HG02938 (cell line): ENCODE results near the gene IL33.

Source experiments
- ATAC-seq: cut with Tn5 transposase; IDR thresholded peaks from one replicate; pipeline ENCODE4 v1.9.1; 2021; ENCODE audit warnings: mild to moderate bottlenecking, moderate library complexity; ENCODE audit not compliant: unreplicated experiment

The IL33 gene

GRCh38 chr9:6216002-6216401 lies 395 bp downstream of the IL33 start:
- ATAC-seq, result no peak

- no peak for ATAC-seq
Measured at GRCh38 chr9:6216951-6217350, 1.3 kb downstream of the IL33 start.

GRCh38 chr9:6218099-6218502 lies 2.5 kb downstream of the IL33 start:
- ATAC-seq, result no peak

GRCh38 chr9:6219040-6219439 lies 3.4 kb downstream of the IL33 start:
- ATAC-seq, result no peak

DNA sequence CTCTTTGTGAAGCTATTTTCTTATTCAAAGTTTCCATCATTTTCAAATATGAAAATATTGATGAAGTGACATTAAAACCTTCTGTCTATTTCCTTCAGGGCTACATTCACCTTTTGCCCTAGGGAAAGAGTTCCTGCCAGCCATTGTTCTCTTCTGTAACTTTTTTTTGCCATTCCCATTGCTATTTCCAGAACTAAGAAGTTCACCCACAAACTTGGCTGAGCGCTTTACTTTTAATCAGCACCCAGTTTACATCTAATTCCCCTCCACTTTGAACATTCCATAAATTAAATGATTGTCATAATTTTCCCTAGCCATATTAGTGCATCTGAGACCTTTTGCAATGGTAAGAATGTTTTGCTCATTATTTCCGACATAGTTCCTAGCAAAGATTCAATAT lies 4.4 kb downstream of the IL33 start:
- ATAC-seq, result no peak

DNA sequence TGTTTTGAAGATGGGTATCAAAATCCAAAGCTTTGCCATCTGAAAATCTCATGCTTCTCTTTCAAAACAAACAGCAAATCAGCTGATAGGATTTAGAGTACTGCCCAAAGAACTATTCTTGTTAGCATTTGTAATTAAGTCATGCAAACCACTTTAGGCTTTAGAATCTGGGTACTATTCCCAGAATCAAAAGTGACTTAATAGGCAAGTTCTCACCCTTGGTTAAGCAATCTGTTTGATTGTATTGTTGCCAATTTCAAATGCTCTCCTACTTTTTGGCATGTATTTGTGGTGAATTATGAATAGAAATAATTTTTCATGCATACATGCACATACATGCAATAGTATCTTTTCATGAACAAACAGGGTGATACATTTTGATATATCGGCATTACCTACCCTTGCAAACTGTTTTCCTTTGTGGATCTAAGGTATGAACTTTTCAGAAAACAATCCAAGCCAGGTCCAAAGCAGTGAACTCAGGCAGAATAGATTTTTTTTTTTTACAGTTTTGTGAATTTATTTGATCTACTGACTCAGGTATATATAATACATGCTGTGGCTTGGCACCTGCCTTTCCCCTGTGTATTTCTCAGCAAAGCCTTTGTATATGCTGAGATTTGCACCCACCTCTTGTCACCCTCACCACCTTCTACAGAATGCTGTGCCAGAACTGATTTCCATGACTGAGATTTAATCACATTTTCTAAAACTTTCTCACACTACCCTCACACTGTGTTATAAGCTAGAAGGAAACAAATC lies 9.0 kb downstream of the IL33 start:
- ATAC-seq, result no peak

- no peak for ATAC-seq
Measured at GRCh38 chr9:6226696-6227095, 11.1 kb downstream of the IL33 start.

- ATAC-seq, result no peak
Measured at GRCh38 chr9:6229186-6229585, 13.6 kb downstream of the IL33 start.

- ATAC-seq, result no peak
Measured at GRCh38 chr9:6229619-6230018, 14.0 kb downstream of the IL33 start.

GRCh38 chr9:6230037-6230780 lies 14.6 kb downstream of the IL33 start:
- ATAC-seq, result no peak

- no peak for ATAC-seq
Measured at GRCh38 chr9:6232336-6232945, 16.8 kb downstream of the IL33 start.

DNA sequence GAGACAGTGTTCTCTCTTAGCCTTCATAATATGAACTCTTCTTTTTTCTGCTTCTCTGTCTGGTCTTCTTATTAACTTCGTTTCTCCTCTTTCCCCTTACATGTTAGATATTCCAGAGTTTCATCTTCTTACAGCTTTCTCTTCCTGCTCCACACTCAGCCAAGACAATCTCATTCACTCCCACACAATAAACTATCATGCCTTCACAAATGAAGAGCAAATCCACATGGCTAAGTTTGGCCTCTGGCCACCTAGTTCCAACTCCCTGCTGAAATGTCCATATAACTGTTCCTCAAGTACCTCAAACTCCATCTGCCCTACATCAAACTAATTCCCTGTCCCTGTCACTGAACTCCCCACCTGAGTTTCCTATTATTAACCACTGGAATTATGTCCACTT lies 18.4 kb downstream of the IL33 start:
- ATAC-seq, result no peak

DNA sequence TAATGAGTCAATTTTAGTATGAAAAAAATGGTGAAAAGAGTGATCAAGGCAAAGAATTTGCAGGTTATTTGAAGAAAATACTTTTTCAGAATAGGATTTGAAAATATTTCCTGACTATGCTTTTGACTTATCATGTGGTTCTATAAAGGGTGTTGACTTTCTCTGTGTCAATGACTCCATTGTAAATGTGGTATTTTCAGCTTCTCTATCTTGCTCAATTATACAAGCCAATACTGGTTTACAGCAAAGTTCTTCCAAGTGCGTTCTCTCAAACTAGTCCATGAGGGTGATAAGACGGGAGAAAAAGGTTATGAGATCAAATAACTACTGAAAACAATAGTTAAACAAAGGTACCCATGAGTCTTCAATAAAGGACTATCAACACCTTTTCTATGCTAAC lies 21.7 kb downstream of the IL33 start:
- no peak for ATAC-seq

DNA sequence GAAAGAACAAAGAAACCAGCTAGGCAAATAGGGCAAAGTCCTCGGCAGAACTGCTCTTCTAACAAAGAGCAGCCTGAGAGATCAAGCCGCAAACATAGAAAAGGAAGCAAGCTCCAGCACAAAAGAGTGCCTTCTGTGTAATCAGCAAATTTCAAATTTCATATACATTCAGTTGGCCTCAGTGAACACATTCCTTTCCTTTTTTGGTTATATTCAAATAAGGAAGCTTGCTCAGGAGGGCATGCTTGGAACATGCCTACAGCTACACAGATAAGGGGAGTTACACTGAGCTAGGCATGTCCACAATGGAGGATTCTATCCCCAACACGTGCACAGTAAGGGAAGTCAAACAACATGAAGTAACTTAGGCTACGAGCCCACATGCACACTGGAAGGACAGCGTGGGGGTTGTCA lies 23.4 kb downstream of the IL33 start:
- ATAC-seq, result no peak

DNA sequence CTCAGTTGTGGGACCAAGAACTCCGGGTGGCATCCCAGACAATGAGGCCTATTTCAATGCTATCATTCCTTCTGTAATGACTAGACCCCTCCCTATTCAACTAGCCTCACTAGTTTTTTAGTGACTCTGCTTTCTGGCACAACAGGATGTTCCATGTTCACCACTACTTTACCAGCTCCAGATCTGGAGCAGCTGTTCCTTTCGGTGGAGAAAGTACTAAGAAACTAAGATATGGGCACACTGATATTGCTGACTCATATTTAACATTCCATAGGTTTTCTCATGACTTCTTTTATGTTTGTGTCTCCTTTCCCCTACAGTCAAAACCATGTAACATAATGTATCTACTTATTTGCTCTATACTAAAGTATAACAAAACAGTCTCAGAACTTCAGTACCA lies 24.1 kb downstream of the IL33 start:
- ATAC-seq, result no peak

DNA sequence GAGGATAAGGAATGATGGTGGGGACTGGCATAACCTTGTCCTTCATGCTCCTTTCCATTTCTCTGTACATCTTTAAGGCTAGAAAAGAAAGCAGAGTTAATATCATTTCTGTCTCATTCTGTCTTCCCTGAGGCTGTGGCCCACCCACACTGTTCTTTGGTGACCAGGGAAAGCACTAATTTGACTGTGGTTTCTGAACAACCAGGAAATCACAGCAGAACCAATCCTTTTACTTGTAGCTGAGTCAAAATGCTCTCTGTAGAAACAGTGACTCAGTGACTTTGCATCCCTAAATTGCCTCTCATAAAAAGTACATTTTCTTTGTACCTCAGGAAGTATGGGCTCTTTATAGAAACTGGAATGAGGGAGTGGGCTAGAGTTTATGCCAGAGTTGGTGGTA lies 28.1 kb downstream of the IL33 start:
- peak; percentile 94 for ATAC-seq

- ATAC-seq, result no peak
Measured at GRCh38 chr9:6247266-6247665, 31.7 kb downstream of the IL33 start.

- ATAC-seq, result no peak
Measured at GRCh38 chr9:6268826-6269397, 53.3 kb downstream of the IL33 start.

GRCh38 chr9:6270896-6271295 lies 55.3 kb downstream of the IL33 start:
- ATAC-seq, result no peak

DNA sequence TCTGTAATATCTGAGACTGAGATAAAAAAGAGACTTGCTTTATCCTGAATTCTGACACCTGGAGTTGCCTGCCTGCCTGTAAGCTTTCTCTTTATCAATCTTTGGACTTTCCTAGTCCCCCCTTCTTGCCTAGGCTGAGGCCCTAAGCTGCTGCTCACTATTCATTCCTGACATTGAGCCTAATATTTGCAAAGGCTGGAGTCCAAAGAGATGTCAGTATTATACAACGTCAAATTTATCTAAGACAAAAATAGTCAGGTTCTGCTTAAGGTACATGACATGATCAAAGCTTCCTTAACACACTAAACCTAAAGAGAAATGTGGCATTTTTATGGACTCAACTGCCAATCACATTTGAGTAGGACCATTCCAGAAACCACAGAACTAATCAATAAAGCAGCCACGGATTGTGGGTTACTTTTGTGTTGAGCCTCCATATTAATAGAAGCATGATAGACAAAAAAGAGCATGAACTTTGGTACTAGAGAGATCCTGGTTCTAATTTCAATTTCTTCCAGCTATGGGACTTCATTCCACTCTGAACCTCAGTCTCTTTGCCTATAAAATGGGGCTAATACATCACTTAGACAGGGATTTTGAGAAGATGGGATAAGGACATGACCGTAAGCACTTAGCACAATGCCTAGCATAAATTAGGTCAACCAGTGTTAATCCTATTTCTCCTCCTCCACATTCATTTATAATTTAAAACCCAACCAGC lies 56.1 kb downstream of the IL33 start:
- ATAC-seq, result no peak

DNA sequence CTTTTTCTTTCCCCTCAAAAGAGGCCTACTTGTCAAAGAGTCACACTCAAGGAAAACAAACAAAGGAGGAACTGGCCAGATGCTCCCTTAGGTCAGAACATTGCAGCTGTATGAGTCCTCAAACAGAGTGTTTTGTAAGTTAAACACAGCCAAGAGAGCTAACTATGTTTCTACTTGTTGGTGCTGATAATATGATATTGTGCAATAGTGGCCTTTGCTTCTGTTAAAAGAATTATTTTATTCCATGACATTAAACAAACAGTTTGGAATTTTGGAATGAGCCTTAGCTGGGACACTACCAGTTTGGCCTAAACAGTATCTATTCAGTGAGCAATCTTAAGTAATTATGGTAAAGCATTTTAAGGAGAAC lies 56.6 kb downstream of the IL33 start:
- no peak for ATAC-seq
